Activated gamma-delta T cell treated with anti-CD3 and anti-CD28 coated beads, Interleukin-2, amount 50 U/mL, for 16 hours (primary cell): ENCODE measurements around the gene BCAS1.

ENCODE experiments used
- DNase-seq: peaks from one replicate; pipeline ENCODE4 v3.0.0-alpha.2; 2020; ENCODE audit warnings: low read depth

Gene BCAS1

GRCh38 chr20:54102543-54102942 is 32.1 kb upstream of the BCAS1 start:
- DNase-seq: no peak

GRCh38 chr20:54100563-54100962 is 30.2 kb upstream of the BCAS1 start:
- no peak for DNase-seq

GRCh38 chr20:54099894-54100293 is 29.5 kb upstream of the BCAS1 start:
- no peak for DNase-seq

GRCh38 chr20:54098047-54098446 is 27.7 kb upstream of the BCAS1 start:
- DNase-seq: no peak

GRCh38 chr20:54097236-54097529 is 26.8 kb upstream of the BCAS1 start:
- no peak for DNase-seq

- DNase-seq: no peak
Measured at GRCh38 chr20:54095824-54096223, 25.4 kb upstream of the BCAS1 start.

- DNase-seq: no peak
Measured at GRCh38 chr20:54094268-54094580, 23.8 kb upstream of the BCAS1 start.

- no peak for DNase-seq
Measured at GRCh38 chr20:54093423-54094267, 23.3 kb upstream of the BCAS1 start.

GRCh38 chr20:54092021-54092420 is 21.6 kb upstream of the BCAS1 start:
- DNase-seq: no peak

- DNase-seq: no peak
Measured at GRCh38 chr20:54091120-54091480, 20.7 kb upstream of the BCAS1 start.

GRCh38 chr20:54090230-54091119 is 20.1 kb upstream of the BCAS1 start:
- DNase-seq: no peak

- no peak for DNase-seq
Measured at GRCh38 chr20:54088430-54088829, 18.0 kb upstream of the BCAS1 start.

- no peak for DNase-seq
Measured at GRCh38 chr20:54086507-54087039, 16.2 kb upstream of the BCAS1 start.

- no peak for DNase-seq
Measured at GRCh38 chr20:54085910-54086309, 15.5 kb upstream of the BCAS1 start.

GRCh38 chr20:54085425-54085824 is 15.0 kb upstream of the BCAS1 start:
- no peak for DNase-seq

- no peak for DNase-seq
Measured at GRCh38 chr20:54084727-54085388, 14.5 kb upstream of the BCAS1 start.

GRCh38 chr20:54084193-54084592 is 13.8 kb upstream of the BCAS1 start:
- DNase-seq: no peak

GRCh38 chr20:54083459-54083858 is 13.1 kb upstream of the BCAS1 start:
- no peak for DNase-seq

GRCh38 chr20:54082100-54082499 is 11.7 kb upstream of the BCAS1 start:
- DNase-seq: no peak

GRCh38 chr20:54079652-54080051 is 9.3 kb upstream of the BCAS1 start:
- no peak for DNase-seq

- DNase-seq: peak; percentile 4
Measured at GRCh38 chr20:54078296-54078984, 8.0 kb upstream of the BCAS1 start.

- no peak for DNase-seq
Measured at GRCh38 chr20:54076259-54076658, 5.9 kb upstream of the BCAS1 start.
